GM12878 (cell line): ENCODE data around the gene DLST. TPM values are rescaled to one million over a fixed set of nuclear protein-coding genes. Genes with fewer than 3 reads are reported as not detected.

Experiments
- ATAC-seq: fragments of 200-7000 bp; cut with Tn5 transposase; 3 replicates; pipeline ENCODE4 v1.9.1; 2020; ENCODE audit warnings: mild to moderate bottlenecking, moderate library complexity
- BruUV-seq: library from RNA; stranded (reverse); fragments of 400-500 nt; replicated peaks from 2 replicates; lab custom pipeline; 2021; lab: Mats Ljungman, UMichigan
- CTCF ChIA-PET: fragments of 300-600 bp; sonication (Branson Sonifier 250); formaldehyde crosslinking; extraction: SDS; loops from one replicate; lab custom pipeline; 2021; ENCODE audit warnings: inconsistent platforms; lab: Yijun Ruan, JAX
- POLR2A ChIA-PET: fragments of 350-600 bp; formaldehyde crosslinking; extraction: SDS; loops from one replicate; lab custom pipeline; 2021; ENCODE audit warnings: inconsistent platforms; lab: Charles Lee
- RAD21 ChIA-PET: fragments of 300-600 bp; sonication (Branson Sonifier 250); formaldehyde crosslinking; loops from one replicate; lab custom pipeline; 2023; ENCODE audit warnings: antibody characterized with exemption; ENCODE audit not compliant: unreplicated experiment; lab: Charles Lee
- SMC1A ChIA-PET: fragments of 300-600 bp; sonication (Branson Sonifier 250); formaldehyde crosslinking; loops from one replicate; lab custom pipeline; 2023; ENCODE audit not compliant: unreplicated experiment, uncharacterized antibody; lab: Charles Lee
- DNase-seq: peaks from one replicate; pipeline ENCODE4 v3.0.0-alpha.2; 2011; ENCODE audit warnings: low read depth, low spot score
- FAIRE-seq: peaks from 3 replicates; lab custom pipeline; 2011; peaks lifted over from hg19 to GRCh38; lab: Jason Lieb, UNC
- H2AFZ ChIP-seq: 2 replicates; pipeline ENCODE4 v1.6.0; 2011; ENCODE audit warnings: low read depth, low read length, control low read depth; ENCODE audit not compliant: control insufficient read depth
- H3K27ac ChIP-seq: 2 replicates; pipeline ENCODE4 v1.5.1; 2011; ENCODE audit warnings: control low read depth; ENCODE audit not compliant: control insufficient read depth, insufficient read depth
- H3K27me3 ChIP-seq, 2 experiments: replicated peaks in 1 of 2; 2 replicates each; pipeline versions ENCODE4 v1.6.0 to v1.6.1; 2011; ENCODE audit warnings: low read length in 1 of 2; ENCODE audit not compliant: control insufficient read depth in 2 of 2, insufficient read depth in 2 of 2
- H3K36me3 ChIP-seq, 2 experiments: 2 replicates each; pipeline ENCODE4 v1.5.1; 2011; ENCODE audit warnings: low read length in 1 of 2; ENCODE audit not compliant: control insufficient read depth in 2 of 2, insufficient read depth in 2 of 2
- H3K4me1 ChIP-seq: 2 replicates; pipeline ENCODE4 v1.6.1; 2011; ENCODE audit warnings: mild to moderate bottlenecking, low read length, moderate library complexity, mixed read lengths; ENCODE audit not compliant: control insufficient read depth, insufficient read depth
- H3K4me2 ChIP-seq: 2 replicates; pipeline ENCODE4 v1.6.0; 2011; ENCODE audit warnings: control low read depth; ENCODE audit not compliant: control insufficient read depth, insufficient read depth
- H3K4me3 ChIP-seq: fragments of 200-600 bp; sonication (generic); 2 replicates; pipeline ENCODE4 v1.5.1; 2016
- H3K79me2 ChIP-seq: 2 replicates; pipeline ENCODE4 v1.6.0; 2011; ENCODE audit warnings: low read length; ENCODE audit not compliant: control insufficient read depth, insufficient read depth
- H3K9ac ChIP-seq: 2 replicates; pipeline ENCODE4 v1.8.0; 2011; ENCODE audit warnings: low read length, control low read depth, mixed read lengths; ENCODE audit not compliant: control insufficient read depth, insufficient read depth
- H3K9me3 ChIP-seq: replicated peaks from 3 replicates; pipeline ENCODE4 v1.5.1; 2011; ENCODE audit warnings: mild to moderate bottlenecking, low read length; ENCODE audit not compliant: control insufficient read depth, insufficient read depth
- H4K20me1 ChIP-seq: 2 replicates; pipeline ENCODE4 v1.6.0; 2011; ENCODE audit not compliant: control insufficient read depth, insufficient read depth
- CHD1 ChIP-seq: IDR thresholded peaks from 2 replicates; pipeline ENCODE4 v1.6.1; 2012; ENCODE audit warnings: low read depth, low read length, improper control_type of control experiment
- CREB1 ChIP-seq: IDR thresholded peaks from 2 replicates; pipeline ENCODE4 v1.6.1; 2012; ENCODE audit warnings: low read depth, mild to moderate bottlenecking, inconsistent platforms
- FOXK2 ChIP-seq: fragments of 450-650 bp; IDR thresholded peaks from 2 replicates; pipeline ENCODE4 v1.6.1; 2017; ENCODE audit warnings: mild to moderate bottlenecking, moderate library complexity
- HCFC1 ChIP-seq: fragments of 150-350 bp; IDR thresholded peaks from 2 replicates; pipeline ENCODE4 v1.6.1; 2014; ENCODE audit warnings: low read length
- HDAC6 ChIP-seq: fragments of 200-600 bp; sonication (generic); IDR thresholded peaks from one replicate; pipeline ENCODE4 v1.8.0; 2017; ENCODE audit warnings: antibody characterized with exemption; ENCODE audit not compliant: unreplicated experiment
- MYB ChIP-seq: fragments of 150-350 bp; IDR thresholded peaks from 2 replicates; pipeline ENCODE4 v1.6.1; 2014; ENCODE audit warnings: mild to moderate bottlenecking, low read depth, low read length, borderline replicate concordance
- NFXL1 ChIP-seq: fragments of 450-650 bp; IDR thresholded peaks from 2 replicates; pipeline ENCODE4 v1.6.1; 2017; ENCODE audit warnings: antibody characterized with exemption, mild to moderate bottlenecking, borderline replicate concordance
- NR2C1 ChIP-seq: fragments of 450-650 bp; IDR thresholded peaks from 2 replicates; pipeline ENCODE4 v1.6.1; 2017; ENCODE audit warnings: antibody characterized with exemption, mild to moderate bottlenecking, moderate library complexity
- PAX8 ChIP-seq: fragments of 450-650 bp; IDR thresholded peaks from 2 replicates; pipeline ENCODE4 v1.6.1; 2017; ENCODE audit warnings: mild to moderate bottlenecking, moderate library complexity
- PBX3 ChIP-seq: IDR thresholded peaks from 2 replicates; pipeline ENCODE4 v1.6.1; 2011; ENCODE audit warnings: mild to moderate bottlenecking, low read depth, low read length, moderate library complexity; ENCODE audit not compliant: insufficient replicate concordance
- RAD51 ChIP-seq: fragments of 450-650 bp; IDR thresholded peaks from 2 replicates; pipeline ENCODE4 v1.6.1; 2016; ENCODE audit warnings: moderate library complexity, mild to moderate bottlenecking, inconsistent platforms
- SMAD5 ChIP-seq: IDR thresholded peaks from 2 replicates; pipeline ENCODE4 v1.6.1; 2016; ENCODE audit warnings: antibody characterized with exemption, low read depth
- SREBF2 ChIP-seq: IDR thresholded peaks from 2 replicates; pipeline ENCODE4 v1.6.1; 2012; ENCODE audit warnings: mild to moderate bottlenecking, low read length
- TARDBP ChIP-seq: IDR thresholded peaks from 2 replicates; pipeline ENCODE4 v1.6.1; 2016; ENCODE audit warnings: borderline replicate concordance
- TCF7 ChIP-seq: IDR thresholded peaks from 2 replicates; pipeline ENCODE4 v1.6.1; 2014; ENCODE audit warnings: antibody characterized with exemption, borderline replicate concordance
- YY1 ChIP-seq: IDR thresholded peaks from 2 replicates; pipeline ENCODE4 v1.6.1; 2011; ENCODE audit warnings: low read depth, mild to moderate bottlenecking, low read length
- ZNF622 ChIP-seq: fragments of 450-650 bp; IDR thresholded peaks from 2 replicates; pipeline ENCODE4 v1.6.1; 2017; ENCODE audit warnings: mild to moderate bottlenecking, inconsistent platforms
- ZZZ3 ChIP-seq: IDR thresholded peaks from 2 replicates; pipeline ENCODE4 v1.6.1; 2011; ENCODE audit warnings: low read depth; ENCODE audit not compliant: control insufficient read depth, insufficient read length
- WGBS: methylation state at CpG from one replicate; pipeline ENCODE4 v1.1.6; 2016; ENCODE audit warnings: low lambda C conversion rate; ENCODE audit not compliant: insufficient replicate concordance, insufficient coverage; ENCODE audit errors: missing lambda C conversion rate; 5-methylcytosine and 5-hydroxymethylcytosine counted together
- in situ Hi-C: fragments of 300-500 bp; cut with MboI; formaldehyde crosslinking; loops from 9 replicates; pipeline ENCODE4 v1.14.3; 2018; ENCODE audit warnings: mixed read lengths
- intact Hi-C: fragments of 100-400 bp; cut with micrococcal nuclease; formaldehyde crosslinking; loops from one replicate; pipeline ENCODE4 v1.14.2; 2022; ENCODE audit not compliant: unreplicated experiment
- polyA plus RNA-seq, 11 experiments: library from polyadenylated mRNA; depleted of rRNA in 4 of 11; unstranded in 6 of 11; stranded (reverse) in 5 of 11; fragments of >200 nt; fragmentation: Nextera tagmentation in 4 of 11; fragmentation: Illumina TruSeq in 1 of 11; extraction: Ambion mirVana in 4 of 11; extraction: Trizol in 1 of 11; gene quantifications; 1 replicate in 1 of 11; 2 replicates in 10 of 11; pipeline versions ENCODE4 v1.2.1 to v1.2.3, GENCODE V29; 2011 to 2016; ENCODE audit warnings: inconsistent platforms in 2 of 11, missing spikeins in 2 of 11, low read depth in 1 of 11
- total RNA-seq, 4 experiments: library from RNA; depleted of rRNA in 3 of 4; stranded (reverse); fragments of >200 nt in 3 of 4; fragmentation: Illumina TruSeq in 1 of 4; extraction: Trizol in 1 of 4; gene quantifications; 2 replicates each; pipeline versions ENCODE4 v1.2.1 to v1.2.3, GENCODE V29; 2013 to 2021

The DLST gene
- total and polyA plus RNA-seq, 10 of the 15 experiments (the other 5 are each of a cell fraction or from before 2014, with no cell fraction given) = 2.9 to 141 (median 67.7) TPM

GRCh38 chr14:74949191-74949601 lies 67.5 kb downstream of the DLST start:
- SMC1A ChIA-PET = interaction anchor here (0.8 to 6.1 kb wide), 3 partner anchors 12 to 139 kb away, joined by 3 to 32 read pairs (median 4); no protein-coding TSS in a partner anchor
- POLR2A ChIA-PET = no interaction called here
- RAD21 ChIA-PET = interaction anchor here (0.7 to 2.6 kb wide), 3 partner anchors 13 to 140 kb away, joined by 3 to 17 read pairs (median 5); no protein-coding TSS in a partner anchor
- no TSS peak for BruUV-seq
- Histone ChIP-seq H3K4me3 (no peak overlapping the region), H3K27ac (no peak overlapping the region), H2AFZ (no peak overlapping the region), H3K79me2 (no peaks in the 10 kb centered on the region), H4K20me1 (no peaks in the 10 kb centered on the region), H3K9me3 (no peaks in the 10 kb centered on the region), H3K36me3 (no peaks in the 10 kb centered on the region), H3K9ac (no peak overlapping the region), H3K4me2 (no peak overlapping the region), H3K4me1 (peaks cover 4% of the 10 kb centered on the region), H3K27me3 (no peaks in the 10 kb centered on the region)
- CTCF ChIA-PET = interaction anchor here (1.1 to 9.1 kb wide), 4 partner anchors 13 to 139 kb away, joined by 3 to 129 read pairs (median 33); no protein-coding TSS in a partner anchor
- TF ChIP-seq ZNF622 (no peak), HDAC6 (no peak)
- no peak for FAIRE-seq
- DNase-seq = no peak
- intact Hi-C loops (loop anchor here (10.0 kb wide), 1 partner anchor 356 kb away; no protein-coding TSS in a partner anchor), in situ Hi-C loops (no loop called here)
- WGBS = 75% methylated on average over 16 of the region's 16 CpGs
- ATAC-seq = no peak

- no peaks in the 10 kb centered on the region for H4K20me1 ChIP-seq
- no peak overlapping the region for H3K4me3 ChIP-seq
- H2AFZ ChIP-seq = no peak overlapping the region
- H3K9ac ChIP-seq = no peak overlapping the region
- in situ Hi-C loops (no loop called here), intact Hi-C loops (loop anchor here (10.0 kb wide), 1 partner anchor 355 kb away; no protein-coding TSS in a partner anchor)
- no peak for FAIRE-seq
- ChIA-PET SMC1A (interaction anchor here (1.5 to 6.1 kb wide), 2 partner anchors 11 to 138 kb away, joined by 4 to 32 read pairs; no protein-coding TSS in a partner anchor), CTCF (interaction anchor here (1.1 to 9.1 kb wide), 3 partner anchors 39 to 139 kb away, joined by 3 to 129 read pairs (median 5); no protein-coding TSS in a partner anchor), RAD21 (interaction anchor here (0.7 to 2.5 kb wide), 3 partner anchors 12 to 138 kb away, joined by 3 to 5 read pairs (median 3); no protein-coding TSS in a partner anchor), POLR2A (no interaction called here)
- no peaks in the 10 kb centered on the region for H3K79me2 ChIP-seq
- H3K36me3 ChIP-seq = no peaks in the 10 kb centered on the region
- WGBS = 48% methylated on average over 17 of the region's 17 CpGs
- no peak overlapping the region for H3K27ac ChIP-seq
- ATAC-seq = no peak
- H3K27me3 ChIP-seq = no peaks in the 10 kb centered on the region; a peak in 2 of 4 replicates
- no peaks in the 10 kb centered on the region for H3K9me3 ChIP-seq
- no peak overlapping the region for H3K4me2 ChIP-seq
- no peak for DNase-seq
- BruUV-seq = no TSS peak
- H3K4me1 ChIP-seq = peaks cover 4% of the 10 kb centered on the region
- TF ChIP-seq SREBF2 = no peak
- TF ChIP-seq PAX8 = no peak
- TF ChIP-seq MYB = no peak
- no peak for TF ChIP-seq PBX3
- TF ChIP-seq SMAD5 = no peak
- TF ChIP-seq NFXL1 = no peak
- no peak for TF ChIP-seq ZZZ3
- no peak for TF ChIP-seq CHD1
- no peak for TF ChIP-seq HCFC1
- no peak for TF ChIP-seq CREB1
- no peak for TF ChIP-seq TCF7
- no peak for TF ChIP-seq NR2C1
- TF ChIP-seq FOXK2 = no peak
- no peak for TF ChIP-seq TARDBP
- no peak for TF ChIP-seq RAD51
- TF ChIP-seq YY1 = no peak
Measured at GRCh38 chr14:74949859-74950573, 68.3 kb downstream of the DLST start.
